NCI-H2171 treated with DMSO at 0.1 percent for 48 hours (cell line): ENCODE results near the gene MRLN.
"Not testable (repeated sequence)": the region's sequence is repeated elsewhere in the genome, so short reads cannot be mapped to it uniquely, and the experiment has no call there.

ENCODE experiments used
- DNase-seq: peaks from one replicate; lab custom pipeline; 2025; lab: John Stamatoyannopoulos, UW

The MRLN gene

DNA sequence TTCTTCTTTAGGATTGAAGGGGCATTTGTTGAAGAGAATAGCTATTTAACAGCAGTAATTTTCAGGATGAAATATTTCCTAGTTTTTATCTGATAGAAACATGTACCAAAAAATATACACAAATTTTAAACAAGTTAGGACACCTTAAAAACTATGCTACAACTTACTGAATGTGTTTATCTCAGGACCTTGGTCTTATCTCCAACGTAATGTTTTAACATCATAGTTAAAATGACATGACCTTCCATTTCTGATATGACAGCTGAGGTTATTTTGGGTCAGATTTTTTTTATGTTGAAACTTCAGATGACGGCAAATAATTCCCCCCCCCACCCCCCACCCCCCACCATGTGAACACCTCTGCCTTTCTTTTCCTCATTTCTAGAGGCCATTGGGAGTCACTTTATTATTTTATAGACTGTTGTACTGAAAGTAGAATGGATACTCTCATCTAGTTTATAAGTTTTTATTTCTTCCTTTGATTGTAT is 8.0 kb downstream of the MRLN start:
- no peak for DNase-seq

DNA sequence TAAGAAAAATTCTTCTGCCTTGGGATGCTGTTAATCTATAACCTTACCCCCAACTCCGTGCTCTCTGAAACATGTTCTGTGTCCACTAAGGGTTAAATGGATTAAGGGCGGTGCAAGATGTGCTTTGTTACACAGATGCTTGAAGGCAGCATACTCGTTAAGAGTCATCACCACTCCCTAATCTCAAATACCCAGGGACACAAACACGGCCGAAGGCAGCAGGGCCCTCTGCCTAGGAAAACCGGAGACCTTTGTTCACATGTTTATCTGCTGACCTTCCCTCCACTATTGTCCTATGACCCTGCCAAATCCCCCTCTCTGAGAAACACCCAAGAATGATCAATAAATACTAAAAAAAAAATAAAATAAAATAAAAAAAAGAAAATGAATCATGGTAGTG is 8.5 kb downstream of the MRLN start:
- DNase-seq = not testable (repeated sequence)

DNA sequence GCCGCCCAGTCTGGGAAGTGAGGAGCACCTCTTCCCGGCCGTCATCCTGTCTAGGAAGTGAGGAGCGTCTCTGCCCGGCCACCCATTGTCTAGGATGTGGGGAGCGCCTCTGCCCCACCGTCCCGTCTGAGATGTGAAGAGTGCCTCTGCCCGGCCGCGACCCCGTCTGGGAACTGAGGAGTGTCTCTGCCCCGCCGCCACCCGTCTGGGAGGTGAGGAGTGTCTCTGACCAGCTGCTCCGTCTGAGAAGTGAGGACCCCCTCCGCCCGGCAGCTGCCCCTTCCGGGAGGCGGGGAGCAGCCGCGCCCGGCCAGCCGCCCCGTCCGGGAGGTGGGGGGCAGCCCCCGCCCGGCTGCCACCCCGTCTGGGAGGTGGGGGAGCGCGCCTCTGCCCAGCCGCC is 9.1 kb downstream of the MRLN start:
- DNase-seq = not testable (repeated sequence)

DNA sequence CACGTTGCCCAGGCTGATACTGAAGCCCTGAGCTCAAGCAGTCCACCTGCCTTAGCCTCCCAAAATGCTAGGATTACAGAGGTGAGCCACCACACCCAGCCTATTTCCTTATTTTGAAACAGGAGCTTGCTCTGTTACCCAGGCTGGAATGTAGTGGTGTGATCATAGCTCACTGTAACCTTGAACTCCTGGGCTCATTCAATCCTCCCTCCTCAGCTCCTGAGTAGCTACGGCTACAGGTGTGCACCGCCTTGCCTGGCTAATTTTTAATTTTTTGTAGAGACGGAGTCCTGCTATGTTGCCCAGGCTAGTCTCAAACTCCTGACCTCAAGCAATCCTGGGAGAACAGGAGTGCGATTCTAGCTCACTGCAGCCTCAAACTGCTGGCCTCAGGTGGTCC is 11.7 kb downstream of the MRLN start:
- no peak for DNase-seq

DNA sequence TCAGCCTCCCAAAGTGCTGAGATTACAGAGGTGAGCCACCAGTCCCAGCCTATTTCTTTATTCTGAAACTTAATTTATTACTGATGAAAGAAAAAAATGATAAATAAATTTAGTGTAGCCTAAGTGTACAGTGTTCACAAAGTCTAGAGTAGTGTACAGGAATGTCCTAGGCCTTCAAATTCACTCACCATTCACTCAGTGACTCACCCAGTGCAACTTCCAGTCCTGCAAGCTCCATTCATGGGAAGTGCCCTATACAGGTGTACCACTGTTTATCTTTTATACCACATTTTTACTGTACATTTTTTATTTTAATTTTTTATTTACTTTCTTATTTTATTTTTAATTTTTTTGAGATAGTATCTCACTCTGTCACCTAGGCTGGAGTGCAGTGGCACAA is 12.2 kb downstream of the MRLN start:
- DNase-seq = no peak

DNA sequence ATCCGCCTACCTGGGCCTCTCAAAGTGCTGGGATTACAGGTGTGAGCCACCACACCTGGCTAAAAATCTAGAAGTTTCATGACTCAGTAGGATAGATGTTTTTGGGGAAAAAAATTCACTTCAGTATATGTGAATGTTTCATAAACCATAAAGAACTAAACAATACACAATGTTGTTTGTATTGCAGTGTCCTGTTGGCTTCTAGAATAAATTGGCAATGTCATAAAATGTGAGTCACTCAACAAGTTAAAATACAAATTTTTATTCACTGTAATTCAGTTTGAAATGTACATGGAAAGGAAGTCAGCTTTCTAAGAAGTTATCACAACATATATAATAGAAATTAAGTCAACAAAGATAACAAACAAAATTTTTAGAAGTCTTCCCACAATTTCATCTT is 16.5 kb downstream of the MRLN start:
- DNase-seq = no peak

DNA sequence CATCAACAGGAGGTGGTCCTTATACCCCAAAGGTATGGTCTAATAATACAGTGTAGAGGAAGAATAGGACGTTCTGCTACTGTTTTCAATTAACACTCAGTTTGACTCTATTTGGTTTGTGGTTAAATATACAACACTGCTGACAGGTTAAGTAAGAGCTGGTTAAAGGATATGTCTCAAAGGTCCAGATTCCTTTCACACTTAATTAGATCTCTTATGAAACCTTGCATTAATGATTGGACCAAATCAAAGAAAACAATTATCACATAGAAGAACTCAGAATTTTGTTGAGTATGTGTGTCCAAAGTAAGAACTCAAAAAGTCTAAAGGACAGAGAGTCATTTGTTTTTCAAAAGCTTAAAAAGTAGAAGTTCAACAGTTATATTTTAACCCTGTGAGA is 18.0 kb downstream of the MRLN start:
- no peak for DNase-seq

DNA sequence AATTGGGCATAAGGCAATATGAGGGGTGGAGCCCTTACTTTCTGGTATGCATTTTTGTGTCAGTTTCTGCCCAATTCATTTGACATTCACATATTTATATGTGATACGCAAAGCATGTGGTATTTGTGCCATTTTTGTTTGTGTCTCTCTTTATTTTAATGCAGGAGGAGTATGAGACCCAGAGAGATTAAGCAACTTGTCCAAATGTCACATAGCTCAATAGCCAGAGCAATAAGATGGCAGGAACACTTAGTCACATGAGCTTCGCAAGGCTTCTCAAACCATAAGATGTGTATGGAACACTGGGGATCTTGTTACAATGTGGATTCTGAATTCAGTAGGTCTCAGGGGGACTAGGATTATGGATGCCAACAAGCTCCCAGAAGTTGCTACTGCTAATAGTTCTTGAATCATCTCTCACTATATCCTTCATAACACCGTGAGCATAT is 19.2 kb downstream of the MRLN start:
- no peak for DNase-seq

DNA sequence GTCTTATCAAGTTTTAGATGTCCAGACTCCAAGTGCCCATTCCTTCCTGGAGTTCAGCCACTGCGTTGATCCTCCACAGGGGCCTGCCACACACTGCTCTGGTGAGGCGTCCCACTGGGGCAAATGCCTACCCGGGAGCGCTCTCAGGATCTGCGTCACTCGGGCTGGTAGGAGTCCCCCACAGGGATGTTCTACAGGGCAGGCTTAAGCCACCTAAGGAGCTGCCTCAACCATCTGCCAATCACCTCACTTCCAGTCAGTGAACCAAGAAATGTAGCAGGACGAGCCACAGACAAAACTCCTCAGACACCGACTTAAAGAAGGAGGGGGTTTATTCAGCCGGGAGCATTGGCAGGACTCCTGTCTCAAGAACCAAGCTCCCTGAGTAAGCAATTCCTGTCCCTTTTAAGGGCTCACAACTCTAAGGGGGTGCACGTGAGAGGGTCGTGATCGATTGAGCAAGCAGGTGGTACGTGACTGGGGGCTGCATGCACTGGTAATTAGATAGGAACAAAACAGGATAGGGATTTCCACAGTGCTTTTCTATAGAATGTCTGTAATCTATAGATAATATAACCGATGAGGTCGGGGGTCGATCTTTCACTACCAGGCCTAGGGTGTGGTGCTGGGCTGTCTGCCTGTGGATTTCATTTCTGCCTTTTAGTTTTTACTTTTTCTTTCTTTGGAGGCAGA is 19.8 kb downstream of the MRLN start:
- DNase-seq = not testable (repeated sequence)

DNA sequence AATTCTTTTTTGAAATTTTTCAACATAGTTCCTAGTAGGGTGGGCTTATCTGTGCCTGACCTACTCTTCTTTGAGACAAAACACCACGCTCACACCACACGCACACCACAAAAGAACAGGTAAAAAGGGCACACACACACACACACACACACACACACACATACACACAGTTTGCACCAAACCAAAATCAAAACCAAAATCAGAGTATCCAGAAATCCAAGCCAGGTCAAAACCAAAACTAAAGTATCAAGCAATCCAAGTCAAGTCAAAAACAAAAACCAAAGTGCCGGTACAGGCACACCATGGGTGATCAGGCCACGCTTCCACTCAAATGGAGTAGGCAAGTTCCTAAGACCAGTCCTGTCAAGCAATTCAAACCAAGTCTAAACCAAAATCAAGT is 20.4 kb downstream of the MRLN start:
- DNase-seq = not testable (repeated sequence)

DNA sequence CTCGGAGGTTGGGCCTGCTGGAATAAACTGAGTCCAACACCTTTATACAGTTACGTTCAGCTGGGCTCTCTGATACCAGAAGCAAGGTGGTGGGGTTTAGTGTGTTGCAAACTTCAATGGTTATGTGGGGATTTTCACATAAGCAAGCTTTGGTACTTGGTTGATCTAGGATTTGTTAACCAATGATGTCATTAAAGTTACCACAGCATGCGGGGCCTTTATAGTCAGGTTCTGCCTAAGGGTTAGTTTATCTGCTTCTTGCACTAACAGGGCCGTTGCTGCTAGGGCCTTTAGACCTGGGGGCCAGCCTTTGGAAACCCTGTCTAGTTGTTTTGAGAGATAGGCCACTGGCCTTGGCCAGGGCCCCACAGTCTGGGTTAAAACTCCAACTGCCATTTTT is 24.1 kb downstream of the MRLN start:
- not testable (repeated sequence) for DNase-seq

DNA sequence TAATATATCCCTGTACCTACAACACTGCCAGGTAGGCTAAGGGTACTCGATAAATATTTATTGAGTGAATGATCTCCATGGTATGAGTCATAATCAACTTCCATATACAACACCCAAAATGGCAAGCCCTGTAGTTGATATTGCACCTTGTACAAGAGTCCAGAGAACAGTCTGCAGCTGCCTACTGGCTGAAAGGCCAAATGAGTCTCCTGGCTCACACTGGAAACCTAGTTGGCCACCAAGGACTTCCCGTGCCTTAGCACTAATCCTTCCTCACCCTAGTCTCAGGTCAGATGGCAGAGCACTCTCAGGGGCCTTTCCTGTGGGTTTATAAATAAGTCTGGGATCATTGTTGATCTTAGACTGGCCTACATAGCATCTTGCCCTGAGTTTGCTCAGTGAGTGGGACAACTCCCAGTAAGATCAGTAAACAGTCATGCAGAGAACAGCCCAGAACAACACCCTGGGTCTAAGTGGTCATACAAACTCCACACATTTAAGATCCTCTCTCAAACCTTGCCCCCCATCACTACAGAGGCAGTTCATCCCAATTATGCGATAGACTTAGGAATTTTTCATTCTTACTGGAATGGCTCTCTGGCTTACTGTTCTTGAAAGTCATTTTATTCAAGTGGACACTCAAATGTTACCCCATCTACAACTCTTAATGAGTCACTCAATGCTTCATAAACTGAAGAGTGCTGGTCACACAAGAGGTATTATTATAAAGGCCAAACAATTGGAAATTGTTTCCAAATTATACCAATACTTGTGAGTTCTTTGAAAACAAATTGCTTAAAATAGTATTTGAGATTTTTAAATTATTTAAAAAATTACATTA is 28.9 kb downstream of the MRLN start:
- no peak for DNase-seq

DNA sequence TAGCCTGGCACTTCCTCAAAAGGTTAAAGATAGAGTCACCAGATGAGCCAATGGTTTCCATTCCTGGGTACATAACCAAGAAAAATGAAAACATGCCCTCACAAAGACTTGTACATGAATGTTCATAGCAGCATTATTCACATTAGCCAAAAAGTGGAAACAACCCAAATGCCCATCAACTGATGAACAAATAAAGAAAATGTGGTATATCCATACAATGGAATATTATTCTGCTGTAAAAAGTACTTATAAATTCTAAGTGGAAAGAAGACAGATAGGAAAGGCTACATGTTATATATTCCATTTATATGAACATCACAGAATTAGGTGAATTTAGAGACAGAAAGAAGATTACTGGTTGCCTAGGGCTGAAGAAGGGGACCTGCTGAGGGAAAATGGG is 32.9 kb downstream of the MRLN start:
- no peak for DNase-seq

DNA sequence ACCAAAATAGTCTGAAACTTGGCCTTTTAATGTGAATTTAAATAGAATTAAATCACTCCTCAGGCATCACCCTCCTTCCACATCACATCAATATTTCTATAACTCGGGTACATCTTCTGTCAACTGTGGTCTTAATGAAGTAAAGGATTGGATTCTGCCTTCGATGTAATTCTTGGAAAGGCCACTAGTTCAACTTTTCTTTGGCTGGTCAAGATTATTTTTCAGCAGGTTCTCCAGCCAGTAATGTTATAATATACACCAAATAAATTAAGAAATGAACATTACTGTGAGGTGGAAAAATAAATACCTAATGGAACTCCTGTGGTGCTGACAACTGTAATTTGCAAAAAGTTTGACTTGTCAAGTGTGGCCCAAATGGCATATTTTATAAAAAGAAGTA is 33.9 kb downstream of the MRLN start:
- DNase-seq = no peak

DNA sequence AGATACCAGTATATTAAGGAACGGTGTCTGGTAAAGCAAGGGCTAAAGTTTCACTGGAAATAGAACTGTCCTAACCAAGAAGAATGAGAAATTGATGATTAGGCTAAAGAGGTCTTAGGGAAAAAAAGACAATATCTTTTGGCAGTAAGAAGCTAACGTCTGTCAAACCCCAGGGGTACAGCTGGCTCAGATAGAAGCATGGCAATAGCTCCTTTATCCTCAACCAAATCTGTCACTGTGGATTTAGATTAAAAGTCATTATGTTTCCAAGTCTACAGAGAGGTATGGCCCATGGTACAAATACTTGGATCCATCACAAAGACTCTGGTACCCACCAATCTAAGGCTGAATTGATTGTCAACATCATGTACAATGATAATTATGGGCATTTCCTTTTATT is 35.0 kb downstream of the MRLN start:
- DNase-seq = no peak

DNA sequence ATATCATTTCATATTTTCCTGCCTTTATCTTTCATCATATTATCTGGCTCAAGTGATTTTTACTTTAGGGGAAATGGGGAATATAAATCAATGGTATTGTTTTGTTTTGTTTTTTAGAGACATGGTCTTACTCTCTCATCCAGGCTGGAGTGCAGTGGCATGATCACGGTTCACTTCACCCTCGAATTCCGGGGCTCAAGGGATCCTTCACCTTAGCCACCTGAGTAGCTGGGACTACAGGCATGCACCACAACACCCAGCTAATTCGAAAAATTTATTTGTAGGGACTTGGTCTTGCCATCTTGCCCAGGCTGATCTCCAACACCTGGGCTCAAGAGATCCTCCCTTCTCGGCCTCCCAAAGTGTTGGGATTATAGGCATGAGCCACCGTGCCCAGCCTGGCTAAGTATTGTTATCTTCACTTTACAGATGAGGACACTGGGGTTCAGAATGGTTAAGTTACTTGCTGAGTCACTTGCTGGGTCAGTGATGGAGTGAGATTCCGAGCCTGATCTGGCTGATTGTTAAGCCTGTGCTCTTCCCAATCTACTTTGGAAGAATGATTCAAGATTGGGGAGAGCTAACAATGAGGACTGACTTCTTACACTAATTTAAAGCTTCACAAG is 39.9 kb downstream of the MRLN start:
- no peak for DNase-seq

DNA sequence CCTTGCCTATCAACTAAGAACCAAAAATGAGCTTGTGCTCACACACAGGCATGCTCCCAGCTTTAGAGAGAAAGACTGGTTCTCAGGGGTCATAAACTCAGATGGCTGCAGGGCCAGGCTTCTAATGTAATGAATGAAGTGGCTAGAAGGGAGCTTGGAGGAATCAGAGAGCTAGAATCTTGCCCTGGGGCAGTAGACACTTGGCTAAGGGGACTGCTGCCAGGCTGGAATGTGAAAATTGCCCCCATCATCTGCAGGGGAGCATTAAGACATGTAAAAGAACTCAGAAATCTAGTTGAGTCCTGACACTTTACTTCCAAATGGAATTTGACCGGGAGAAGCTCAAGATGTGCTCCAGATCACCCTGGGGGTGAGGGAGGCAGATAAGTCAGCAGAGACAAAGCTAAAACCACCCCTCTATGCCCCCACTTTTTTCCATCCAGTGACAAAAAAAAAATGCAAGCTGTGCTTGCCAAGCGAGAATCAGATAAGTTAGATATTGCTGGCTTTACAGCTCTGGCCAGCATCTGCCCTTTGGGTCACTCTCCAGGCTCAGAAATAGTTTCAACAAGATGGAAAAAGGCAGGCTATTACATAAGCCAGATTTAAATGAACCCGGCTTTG is 41.3 kb downstream of the MRLN start:
- DNase-seq = no peak

DNA sequence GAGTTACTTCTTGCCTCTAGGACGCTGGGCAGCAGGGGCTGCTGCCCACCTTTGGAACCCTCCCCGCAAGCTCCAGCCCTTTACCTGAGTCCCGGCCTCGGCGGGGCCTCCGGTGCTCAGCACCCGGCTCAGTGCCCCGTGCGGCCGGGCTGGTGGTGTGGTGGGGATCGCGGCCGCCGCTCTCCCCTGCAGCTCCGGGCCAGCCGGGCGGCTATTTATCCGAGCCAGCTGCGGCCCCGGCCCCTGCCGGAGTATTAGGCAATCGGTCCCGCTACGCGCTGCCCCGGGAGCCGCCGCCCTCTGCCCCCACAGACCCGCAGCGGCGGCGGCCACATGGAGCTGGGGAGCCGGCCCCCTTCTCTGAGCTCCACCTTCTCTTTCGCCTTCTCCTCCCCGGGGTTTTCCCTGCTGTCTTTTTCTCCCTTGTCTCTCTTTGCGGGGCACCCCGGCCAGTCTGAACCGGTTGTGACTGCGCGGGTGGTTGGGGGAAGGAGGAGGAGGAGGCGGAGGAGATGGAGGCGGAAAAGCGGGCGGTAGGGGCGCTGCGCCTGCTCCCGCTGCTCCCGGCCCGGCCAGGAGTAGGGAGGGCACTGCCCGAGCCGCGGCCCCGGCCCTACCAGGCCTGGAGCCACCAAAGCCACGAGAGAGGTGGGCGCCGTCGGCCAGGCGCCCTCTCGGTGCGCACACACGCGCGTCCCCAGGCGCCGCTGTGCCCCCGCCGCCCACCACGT is 43.7 kb downstream of the MRLN start, which contains the start of gene SLC16A9:
Gene SLC16A9, minus strand, starts transcription at position 456 of the 731 bp plus-strand sequence. CDS start 25,559 bp downstream, outside the sequence.
- DNase-seq = peak; percentile 59

DNA sequence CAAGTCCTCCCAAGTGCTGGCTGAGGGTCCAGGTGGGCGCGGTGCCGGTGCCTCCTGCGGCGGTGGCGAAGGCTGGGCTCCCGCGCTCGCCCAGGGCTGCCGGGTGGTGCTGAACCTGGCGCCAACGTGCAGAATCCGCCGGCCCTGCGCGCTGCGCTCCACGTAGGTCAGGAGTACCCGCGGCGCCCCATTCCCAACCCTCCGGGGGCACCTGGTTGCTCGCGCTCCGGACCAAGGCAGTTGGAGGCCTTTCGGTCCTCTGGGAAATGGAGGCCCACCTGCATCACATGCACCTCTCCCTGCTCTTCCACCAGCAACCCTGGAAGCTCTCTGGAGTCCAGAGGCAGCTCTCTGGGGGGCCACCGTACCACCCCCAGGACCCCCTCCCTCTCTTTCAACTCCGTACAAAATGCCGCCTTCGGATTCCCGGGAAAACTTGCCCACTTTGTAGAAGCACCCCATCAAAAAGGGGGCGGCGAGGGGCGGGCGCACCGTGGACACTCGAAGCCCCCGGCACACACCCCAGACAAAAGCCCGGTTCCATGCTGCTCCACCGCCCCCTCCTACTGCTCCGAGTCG is 44.4 kb downstream of the MRLN start:
- DNase-seq = peak; percentile 37

DNA sequence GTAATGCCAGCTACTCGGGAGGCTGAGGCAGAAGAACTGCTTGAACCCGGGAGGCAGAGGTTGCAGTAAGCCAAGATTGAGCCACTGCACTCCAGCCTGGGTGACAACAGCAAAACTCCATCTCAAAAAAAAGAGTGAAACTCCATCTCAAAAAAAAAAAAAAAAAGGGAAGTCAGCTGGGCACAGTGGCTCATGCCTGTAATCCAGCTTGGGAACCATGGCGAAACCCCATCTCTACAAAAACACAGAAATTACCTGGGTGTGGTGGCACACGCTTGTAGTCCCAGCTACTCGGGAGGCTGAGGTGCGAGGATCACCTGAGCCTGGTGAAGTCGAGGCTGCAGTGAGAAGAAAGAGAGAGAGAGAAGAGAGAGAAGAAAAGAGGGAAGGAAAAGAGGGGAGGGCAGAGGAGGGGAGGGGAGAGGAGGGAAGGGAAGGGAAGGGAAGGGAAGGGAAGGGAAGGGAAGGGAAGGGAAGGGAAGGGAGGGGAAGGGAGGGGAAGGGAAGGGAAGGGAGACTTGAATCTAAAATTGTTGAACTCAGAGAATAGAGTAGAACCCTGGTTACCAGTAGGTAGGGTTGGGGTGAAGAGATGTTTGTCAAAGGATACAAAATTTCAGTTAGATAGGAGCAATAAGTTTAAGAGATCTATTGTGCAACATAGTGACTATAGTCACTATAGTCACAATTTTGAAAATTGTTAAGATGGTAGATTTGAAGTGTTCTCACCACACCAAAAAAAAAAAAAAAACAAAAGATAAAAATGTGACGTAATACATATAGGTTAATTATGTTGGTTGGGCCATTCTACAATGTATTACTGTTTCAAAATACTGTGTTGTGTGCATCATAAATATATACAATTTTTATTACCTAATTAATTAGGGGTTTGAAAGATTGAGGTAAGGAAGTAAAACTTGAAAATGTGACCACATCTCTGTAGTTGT is 46.1 kb downstream of the MRLN start:
- no peak for DNase-seq
